NCI-H526 treated with DMSO at 0.1 percent for 48 hours (cell line): Measurements from ENCODE around the gene SLC7A8.

Experiments used
- DNase-seq: peaks from one replicate; lab custom pipeline; 2025; lab: John Stamatoyannopoulos, UW

SLC7A8 gene

DNA sequence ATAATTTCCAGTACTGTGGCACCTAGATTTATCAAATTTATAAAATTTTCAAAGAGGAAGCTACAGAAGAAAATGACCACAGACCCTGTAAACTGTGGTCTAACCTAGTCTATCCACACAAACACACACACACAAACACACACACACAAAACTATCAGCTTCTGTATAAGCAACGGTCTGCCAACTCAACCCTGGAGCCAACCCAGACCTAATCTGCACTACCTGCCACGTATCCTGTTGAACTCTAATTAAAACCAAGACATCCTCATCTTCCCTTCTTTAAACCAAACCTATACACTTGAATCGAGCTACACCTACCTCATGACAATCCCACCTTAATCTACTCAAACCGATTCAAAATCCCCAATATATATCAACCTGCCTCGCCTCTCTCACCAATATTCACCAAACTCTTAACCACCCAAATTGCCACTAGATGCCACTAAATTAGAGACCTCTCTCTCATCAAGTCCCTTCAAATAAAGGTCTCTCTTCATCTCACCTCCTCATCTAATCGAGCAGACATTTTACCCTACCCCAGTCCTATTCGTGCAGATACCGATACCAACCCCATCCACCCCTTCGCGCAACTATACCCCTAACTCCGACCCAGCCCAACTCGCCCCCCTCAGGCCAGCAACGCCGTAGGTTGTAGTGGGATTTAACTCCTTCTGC, 89.3 kb downstream of the SLC7A8 start:
- DNase-seq: no peak

DNA sequence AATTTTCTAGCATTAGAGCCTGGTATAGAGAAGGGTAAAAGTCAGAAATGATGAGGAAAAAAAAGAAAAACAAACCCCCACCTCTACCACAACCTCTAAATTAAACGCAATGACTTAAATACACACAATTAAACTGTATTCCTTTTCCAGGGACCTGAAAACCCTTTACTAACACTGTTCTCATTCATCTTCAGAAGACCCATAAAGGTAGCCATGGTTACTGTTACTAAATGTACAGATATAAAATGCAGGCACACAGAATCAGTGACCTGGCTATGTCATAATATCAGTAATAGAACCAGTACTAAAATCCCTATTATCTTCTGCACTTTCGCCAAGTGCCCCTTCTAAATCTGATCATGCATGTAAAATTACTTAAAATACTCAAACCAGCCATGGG, 89.9 kb downstream of the SLC7A8 start:
- no peak for DNase-seq

GRCh38 chr14:23093104-23093503, 90.4 kb downstream of the SLC7A8 start:
- DNase-seq: no peak

- DNase-seq: no peak
These were observed 91.9 kb downstream of the SLC7A8 start for GRCh38 chr14:23091294-23092225.

DNA sequence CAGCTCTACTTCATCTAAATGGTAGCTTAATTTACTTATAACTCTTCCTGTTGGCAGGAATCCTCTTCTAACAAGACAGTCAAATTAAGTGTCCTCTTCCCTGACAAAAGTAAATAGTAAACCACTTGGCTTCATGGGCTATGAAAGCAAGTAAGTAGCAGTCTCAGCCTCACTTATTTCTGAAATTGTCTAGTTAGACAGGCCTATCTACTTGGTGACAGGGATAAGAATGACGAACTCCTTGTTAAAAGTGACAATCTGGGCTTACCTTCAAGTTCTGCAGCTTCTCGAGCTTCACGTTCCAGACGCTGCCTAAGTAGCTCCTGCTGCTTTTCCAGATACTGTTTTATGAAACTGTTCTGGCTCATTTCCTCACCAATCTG, 93.2 kb downstream of the SLC7A8 start:
- no peak for DNase-seq

- DNase-seq: no peak
These were observed 93.8 kb downstream of the SLC7A8 start for GRCh38 chr14:23089498-23090253.

- DNase-seq: no peak
These were observed 96.9 kb downstream of the SLC7A8 start for GRCh38 chr14:23086565-23086964.

DNA sequence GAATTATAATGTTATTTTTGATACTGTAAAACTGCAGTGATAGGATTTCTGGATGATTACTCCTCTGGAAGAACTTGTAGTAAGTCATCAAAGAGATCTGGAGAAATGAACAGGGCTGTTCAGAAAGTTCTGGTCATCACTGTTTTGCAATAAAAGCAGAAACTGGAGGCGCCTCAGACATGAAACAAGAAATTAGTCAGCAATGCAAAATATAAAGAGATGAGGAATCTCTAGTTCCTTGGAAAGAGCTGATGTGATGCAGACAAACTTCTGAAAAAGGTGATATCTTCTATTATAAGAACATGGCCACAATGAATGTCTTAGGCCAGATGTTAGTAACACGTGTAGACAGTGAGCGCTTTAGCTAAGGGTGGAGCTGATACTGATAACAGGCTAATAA, 98.0 kb downstream of the SLC7A8 start:
- DNase-seq: no peak

GRCh38 chr14:23080474-23080873, 103.0 kb downstream of the SLC7A8 start:
- DNase-seq: no peak

GRCh38 chr14:23079716-23080115, 103.7 kb downstream of the SLC7A8 start:
- DNase-seq: no peak

- no peak for DNase-seq
These were observed 104.8 kb downstream of the SLC7A8 start for GRCh38 chr14:23078692-23079116.

DNA sequence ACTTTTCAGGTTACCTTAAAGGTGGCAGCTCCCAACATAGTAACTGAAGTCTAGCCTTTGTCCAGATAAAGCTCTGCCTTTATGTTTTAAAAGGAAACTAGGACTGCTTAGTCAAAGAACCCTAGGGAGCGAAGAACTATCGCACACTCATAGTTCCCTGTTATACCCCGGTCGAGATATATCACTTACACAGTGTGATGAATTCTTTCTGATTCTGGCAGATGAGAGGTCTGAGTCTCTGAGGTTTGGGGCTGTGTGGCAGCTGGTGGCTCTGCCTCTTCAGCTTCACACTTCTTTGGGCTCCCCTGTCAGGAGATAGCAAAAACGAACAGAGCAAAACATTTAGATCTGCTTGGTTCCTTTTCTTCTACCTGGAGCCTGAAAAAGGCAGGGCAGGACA, 105.5 kb downstream of the SLC7A8 start:
- no peak for DNase-seq

DNA sequence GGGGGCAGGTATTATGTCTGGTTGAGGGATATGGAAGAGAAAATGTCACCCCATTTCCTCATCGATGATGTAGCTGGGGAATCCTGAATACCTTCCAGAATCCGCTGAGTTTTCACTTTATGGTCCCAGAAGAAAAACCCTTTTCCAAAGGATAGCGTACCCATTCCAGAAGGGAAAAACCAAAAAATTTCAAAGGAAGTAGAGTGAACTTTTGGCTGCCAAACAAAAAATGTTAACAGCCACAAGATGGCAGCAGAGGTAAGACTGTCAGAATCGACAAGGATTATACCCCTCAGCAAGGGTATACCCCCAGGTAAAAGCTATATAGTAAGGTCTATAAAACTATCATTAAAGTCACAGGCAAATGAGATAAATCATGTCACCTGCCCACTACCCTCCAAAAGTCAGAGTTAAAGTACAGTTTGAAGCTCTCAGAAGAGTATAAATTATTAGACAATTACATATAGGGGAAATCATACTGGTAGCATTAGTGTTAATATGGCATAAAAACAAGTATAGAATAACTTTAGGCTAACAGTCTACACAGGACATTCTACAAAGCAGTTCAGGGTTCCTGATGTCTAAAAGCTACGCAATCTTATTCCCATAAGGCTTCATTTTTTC, 106.6 kb downstream of the SLC7A8 start:
- no peak for DNase-seq
